HFF-Myc (cell line): Measurements from ENCODE around the gene MRPL28.
"Not testable (repeated sequence)": the region's sequence is repeated elsewhere in the genome, so short reads cannot be mapped to it uniquely, and the experiment has no call there.

Experiments used
- DNase-seq: peaks from one replicate; pipeline ENCODE4 v3.0.0-alpha.2; 2011; ENCODE audit warnings: low read depth; ENCODE audit errors: extremely low read depth
- H3K4me3 ChIP-seq: replicated peaks from 2 replicates; pipeline ENCODE4 v1.5.1; 2011; ENCODE audit warnings: low read depth, mild to moderate bottlenecking, control low read depth, low read length
- CTCF ChIP-seq: IDR thresholded peaks from 2 replicates; pipeline ENCODE4 v1.5.1; 2012; ENCODE audit warnings: mild to moderate bottlenecking, low read depth, low read length, control low read depth; ENCODE audit errors: missing control alignments

MRPL28 gene

GRCh38 chr16:368388-369158, 1.8 kb downstream of the MRPL28 start:
- no peak for TF ChIP-seq CTCF
- no peak overlapping the region for H3K4me3 ChIP-seq
- DNase-seq = no peak

- no peak for TF ChIP-seq CTCF
- no peak for DNase-seq
- no peak overlapping the region for H3K4me3 ChIP-seq
These were observed 2.9 kb downstream of the MRPL28 start for GRCh38 chr16:367333-367903.

DNA sequence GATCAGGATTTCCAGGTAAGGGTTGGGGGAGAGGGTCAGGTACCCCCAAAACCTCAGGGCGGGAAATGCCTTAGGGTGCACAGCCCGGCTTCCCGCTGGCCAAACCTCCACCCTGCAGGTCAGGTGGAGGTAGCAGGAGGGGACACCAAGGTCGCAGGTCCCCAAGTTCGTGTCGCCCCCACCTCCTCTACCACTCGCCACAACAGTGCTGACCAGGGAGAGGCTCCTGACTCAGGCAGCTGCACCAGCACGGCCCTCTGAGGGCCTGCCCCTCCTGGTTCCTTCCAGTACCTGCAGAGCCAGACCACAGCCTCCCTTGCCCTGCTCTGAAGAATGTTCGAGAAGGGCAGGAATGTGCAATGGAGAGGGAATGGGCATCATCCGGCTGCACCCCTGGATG, 3.9 kb downstream of the MRPL28 start:
- DNase-seq = no peak
- no peak for TF ChIP-seq CTCF
- H3K4me3 ChIP-seq = no peak overlapping the region

DNA sequence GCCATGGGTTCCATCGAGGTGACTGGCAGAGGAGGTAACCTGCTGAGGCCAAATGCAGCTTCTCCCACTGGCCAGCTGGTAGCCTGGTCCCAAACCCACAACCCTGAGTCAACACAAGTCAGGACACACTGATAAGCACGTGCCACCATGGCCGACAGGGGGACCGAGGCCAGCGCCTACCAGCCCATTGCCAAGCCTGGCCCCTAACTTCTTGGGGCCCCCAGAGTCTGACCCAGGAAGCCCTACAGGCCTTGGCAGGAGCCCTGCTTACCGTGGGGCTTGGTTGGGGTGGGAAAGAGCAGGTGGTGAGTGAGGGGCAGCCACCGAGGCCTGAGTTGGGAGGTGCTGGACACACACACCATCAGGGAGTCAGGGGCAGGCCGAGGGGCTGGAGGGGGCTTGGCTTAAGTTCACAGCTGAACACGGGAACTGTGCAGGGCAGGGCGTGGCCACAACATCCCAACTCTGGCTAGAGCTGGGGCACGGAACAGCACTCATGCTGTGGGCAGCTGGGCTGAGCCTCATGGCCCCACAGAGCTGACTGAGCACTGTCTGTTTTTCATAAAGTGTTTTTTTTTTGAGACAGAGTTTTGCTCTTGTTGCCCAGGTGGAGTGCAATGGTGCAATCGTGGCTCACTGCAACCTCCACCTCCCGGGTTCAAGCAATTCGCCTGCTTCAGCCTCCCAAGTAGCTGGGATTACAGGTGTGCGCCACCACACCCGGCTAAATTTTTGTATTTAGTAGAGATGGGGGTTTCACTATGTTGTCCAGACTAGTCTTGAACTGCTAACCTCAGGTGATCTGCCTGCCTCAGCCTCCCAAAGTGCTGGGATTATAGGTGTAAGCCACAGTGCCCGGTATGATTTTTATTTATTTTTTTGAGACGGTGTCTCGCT, 5.5 kb downstream of the MRPL28 start:
- no peak for DNase-seq
- no peak for TF ChIP-seq CTCF
- no peak overlapping the region for H3K4me3 ChIP-seq

GRCh38 chr16:363766-364490, 6.4 kb downstream of the MRPL28 start:
- no peak for TF ChIP-seq CTCF
- H3K4me3 ChIP-seq = no peak overlapping the region
- no peak for DNase-seq

DNA sequence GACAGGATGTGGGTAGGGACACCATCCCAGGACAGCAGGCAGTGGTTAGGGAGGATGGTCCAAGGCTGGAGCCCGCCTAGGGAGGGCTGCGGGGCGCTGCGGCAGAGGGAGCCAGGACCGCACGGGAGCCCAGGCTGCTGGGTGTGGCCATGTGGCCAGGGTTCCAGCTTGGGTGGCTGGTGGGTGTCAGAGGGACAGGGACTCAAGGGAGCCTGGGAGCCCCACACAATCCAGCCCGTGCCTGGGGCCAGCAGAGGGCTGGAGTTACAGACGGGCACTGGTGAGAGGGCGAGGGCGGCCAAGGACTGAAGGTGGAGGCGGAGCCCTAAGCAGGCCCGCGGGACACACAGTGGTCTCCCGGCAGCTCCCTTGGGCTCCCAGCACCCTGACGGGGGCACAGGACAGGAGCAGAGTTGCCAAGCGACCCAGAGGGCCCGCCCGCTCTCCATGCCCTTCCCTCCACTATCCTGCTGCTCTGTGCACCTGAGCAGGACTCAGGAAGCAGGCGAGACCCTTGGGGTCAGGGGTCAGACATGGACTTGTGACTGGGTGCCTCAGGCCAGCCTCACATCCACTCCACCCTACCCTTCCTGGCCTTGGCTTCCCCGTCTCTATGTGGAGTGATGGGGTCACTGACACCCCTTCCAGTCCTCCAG, 7.1 kb downstream of the MRPL28 start:
- no peak overlapping the region for H3K4me3 ChIP-seq
- TF ChIP-seq CTCF = no peak
- no peak for DNase-seq

GRCh38 chr16:362702-362999, 7.7 kb downstream of the MRPL28 start:
- DNase-seq = not testable (repeated sequence)

More at GRCh38 chr16:362702-362999, 7.7 kb downstream of the MRPL28 start:
- H3K4me3 ChIP-seq = not testable (repeated sequence)
